Mucosa of descending colon (tissue), 3 donors: ENCODE data around the gene IQCK. TPM values are rescaled to one million over a fixed set of nuclear protein-coding genes. Genes with fewer than 3 reads are reported as not detected.

ENCODE experiments used
- ATAC-seq: fragments of 200-7000 bp; cut with Tn5 transposase; one replicate; pipeline ENCODE4 v1.9.1; 2020; ENCODE audit warnings: mild to moderate bottlenecking, moderate library complexity
- DNase-seq, 3 donors: peaks; one replicate each; pipeline ENCODE4 v3.0.0-alpha.2; 2020
- H3K36me3 ChIP-seq: fragments of 200-600 bp; one replicate; pipeline ENCODE4 v1.8.0; 2021; ENCODE audit warnings: low read depth, mild to moderate bottlenecking
- H3K4me1 ChIP-seq: fragments of 200-600 bp; one replicate; pipeline ENCODE4 v1.8.0; 2021; ENCODE audit warnings: low read depth, mild to moderate bottlenecking
- H3K4me3 ChIP-seq: fragments of 200-600 bp; one replicate; pipeline ENCODE4 v1.8.0; 2021; ENCODE audit warnings: mild to moderate bottlenecking
- H3K9me3 ChIP-seq: fragments of 200-600 bp; one replicate; pipeline ENCODE4 v1.8.0; 2021; ENCODE audit warnings: mild to moderate bottlenecking
- CTCF ChIP-seq: fragments of 200-600 bp; IDR thresholded peaks from one replicate; pipeline ENCODE4 v1.8.0; 2022; ENCODE audit warnings: antibody characterized with exemption, mild to moderate bottlenecking
- intact Hi-C, 2 donors: fragments of 100-400 bp; cut with DNase I in 1 of 2; cut with micrococcal nuclease in 1 of 2; formaldehyde crosslinking; loops; one replicate each; pipeline versions ENCODE4 v1.11.0 to v1.11.1; 2022; cut with DNase I, micrococcal nuclease
- total RNA-seq, 3 donors: library from RNA; stranded (reverse); fragmentation: NEBNext Ultra II Directional in 2 of 3; extraction: Animal tissue kit (Norgen Biotek cat#: 25700) in 2 of 3; gene quantifications; one replicate each; pipeline versions ENCODE4 v1.2.1 to v1.2.4, GENCODE V29; 2021 to 2023
- donor health status: DM: no; HTN: no; CAD: no; lungs with moderate emphysema.
- donor health status: DM: no; HTN: no; CAD: no.
- donor health status: DM: no; HTN: yes; CAD: no.

IQCK gene
- total RNA-seq, 3 donors from 2014 or later = 9.1 to 14.0 (median 12.0) TPM

DNA sequence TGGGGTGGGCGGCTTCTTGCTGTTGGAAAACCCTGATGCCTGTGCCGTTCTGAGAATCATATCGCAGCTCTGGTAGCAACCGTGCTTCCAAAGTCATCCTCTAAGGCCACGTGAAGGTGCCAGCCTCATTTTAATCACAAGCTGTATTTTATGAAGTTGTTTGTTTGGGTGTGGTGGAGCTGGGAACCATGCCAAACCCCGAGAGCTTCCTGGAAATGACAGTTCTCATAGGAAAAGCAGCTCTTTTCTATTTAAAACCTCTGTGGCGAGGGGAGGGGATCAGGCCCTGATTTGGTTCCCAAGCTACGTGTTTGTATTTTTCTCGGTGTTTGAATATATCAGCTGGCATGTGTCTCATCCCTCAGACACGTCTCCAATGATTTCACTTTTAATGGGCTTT lies 21.7 kb upstream of the IQCK start:
- peak; percentile 76 for ATAC-seq
- no peaks in the 10 kb centered on the region for H3K9me3 ChIP-seq
- peak; percentile 80 to 92 (median 86) for DNase-seq
- TF ChIP-seq CTCF = no peak
- intact Hi-C loops = no loop called here
- peaks cover 3% of the 10 kb centered on the region for H3K36me3 ChIP-seq
- H3K4me3 ChIP-seq = no peak overlapping the region
- peaks cover 53% of the 10 kb centered on the region for H3K4me1 ChIP-seq

- intact Hi-C loops = no loop called here
- no peak for TF ChIP-seq CTCF
- ATAC-seq (no peak), DNase-seq (peak in 2 of 3 donors; percentile 48 to 63)
- peaks cover 53% of the 10 kb centered on the region for H3K4me1 ChIP-seq
- H3K4me3 ChIP-seq = no peak overlapping the region
- H3K36me3 ChIP-seq = peaks cover 3% of the 10 kb centered on the region
- no peaks in the 10 kb centered on the region for H3K9me3 ChIP-seq
Measured at GRCh38 chr16:19696961-19697360, 21.1 kb upstream of the IQCK start.

- peaks cover 3% of the 10 kb centered on the region for H3K36me3 ChIP-seq
Measured at GRCh38 chr16:19697756-19698318, 20.2 kb upstream of the IQCK start.

GRCh38 chr16:19698480-19699465 lies 19.3 kb upstream of the IQCK start:
- Histone ChIP-seq H3K4me3 (no peak overlapping the region), H3K36me3 (peaks cover 3% of the 10 kb centered on the region), H3K9me3 (no peaks in the 10 kb centered on the region), H3K4me1 (peaks cover 53% of the 10 kb centered on the region)
- intact Hi-C loops = no loop called here
- TF ChIP-seq CTCF = no peak
- ATAC-seq = no peak
- no peak for DNase-seq

More at GRCh38 chr16:19697756-19698318, 20.2 kb upstream of the IQCK start:
- Histone ChIP-seq H3K4me1 (peaks cover 53% of the 10 kb centered on the region), H3K4me3 (no peak overlapping the region), H3K9me3 (no peaks in the 10 kb centered on the region)
- DNase-seq = peak; percentile 64 to 68 (median 66)
- ATAC-seq = peak; percentile 80
- TF ChIP-seq CTCF = no peak
- intact Hi-C loops = no loop called here

DNA sequence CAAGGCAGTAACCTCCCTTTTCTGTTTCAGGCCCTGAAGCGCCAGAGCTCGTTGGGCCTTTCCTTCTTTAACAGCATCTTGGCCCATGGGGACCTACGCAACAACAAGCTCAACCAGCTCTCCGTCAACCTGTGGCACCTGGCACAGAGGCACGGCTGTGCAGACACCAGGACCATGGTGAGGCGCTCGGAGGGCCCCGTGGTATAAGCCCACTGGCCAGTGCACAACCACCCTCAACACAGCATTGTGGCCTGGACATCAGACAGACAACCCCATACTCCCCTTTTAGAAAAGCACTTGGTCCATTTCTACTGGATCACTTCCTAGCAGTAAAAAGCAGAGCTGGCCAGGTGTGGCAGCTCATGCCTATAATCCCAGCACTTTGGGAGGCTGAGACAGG lies 18.6 kb upstream of the IQCK start:
- H3K4me3 ChIP-seq = no peak overlapping the region
- peaks cover 3% of the 10 kb centered on the region for H3K36me3 ChIP-seq
- no peak for ATAC-seq
- intact Hi-C loops = no loop called here
- H3K4me1 ChIP-seq = peaks cover 53% of the 10 kb centered on the region
- TF ChIP-seq CTCF = no peak
- H3K9me3 ChIP-seq = no peaks in the 10 kb centered on the region
- DNase-seq = no peak
